Measurements from ENCODE around the gene CCDC85B.

DNA sequence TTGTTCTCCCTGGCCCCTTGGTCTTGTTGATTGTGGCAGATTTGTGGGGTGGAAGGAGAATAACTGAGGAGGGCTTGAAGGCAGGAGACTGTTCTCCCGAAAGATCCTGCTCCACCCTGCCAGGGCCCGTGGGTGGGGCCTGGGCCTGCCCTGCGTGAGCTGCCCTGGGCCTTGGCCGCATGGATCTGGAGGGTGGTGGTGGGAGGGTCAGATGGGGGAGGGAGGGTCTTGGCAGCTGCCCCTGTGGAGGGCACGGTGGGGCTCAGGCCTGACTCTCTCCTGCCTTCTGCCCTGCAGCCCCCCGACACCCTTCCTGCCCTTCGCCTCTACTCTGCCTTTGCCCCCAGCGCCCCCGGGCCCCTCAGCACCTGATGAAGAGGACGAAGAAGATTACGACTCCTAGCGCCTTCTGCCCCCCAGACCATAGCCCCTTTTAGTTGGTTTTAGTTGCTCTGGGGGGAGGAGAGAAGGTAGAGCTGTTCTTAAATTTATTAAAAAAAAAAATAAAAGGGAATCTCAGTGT, 30.6 kb downstream of the CCDC85B start:
- TF ChIP-seq, protein P1, sequence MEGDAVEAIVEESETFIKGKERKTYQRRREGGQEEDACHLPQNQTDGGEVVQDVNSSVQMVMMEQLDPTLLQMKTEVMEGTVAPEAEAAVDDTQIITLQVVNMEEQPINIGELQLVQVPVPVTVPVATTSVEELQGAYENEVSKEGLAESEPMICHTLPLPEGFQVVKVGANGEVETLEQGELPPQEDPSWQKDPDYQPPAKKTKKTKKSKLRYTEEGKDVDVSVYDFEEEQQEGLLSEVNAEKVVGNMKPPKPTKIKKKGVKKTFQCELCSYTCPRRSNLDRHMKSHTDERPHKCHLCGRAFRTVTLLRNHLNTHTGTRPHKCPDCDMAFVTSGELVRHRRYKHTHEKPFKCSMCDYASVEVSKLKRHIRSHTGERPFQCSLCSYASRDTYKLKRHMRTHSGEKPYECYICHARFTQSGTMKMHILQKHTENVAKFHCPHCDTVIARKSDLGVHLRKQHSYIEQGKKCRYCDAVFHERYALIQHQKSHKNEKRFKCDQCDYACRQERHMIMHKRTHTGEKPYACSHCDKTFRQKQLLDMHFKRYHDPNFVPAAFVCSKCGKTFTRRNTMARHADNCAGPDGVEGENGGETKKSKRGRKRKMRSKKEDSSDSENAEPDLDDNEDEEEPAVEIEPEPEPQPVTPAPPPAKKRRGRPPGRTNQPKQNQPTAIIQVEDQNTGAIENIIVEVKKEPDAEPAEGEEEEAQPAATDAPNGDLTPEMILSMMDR (IDR thresholded peaks at IDR 0.05; ENCODE audit: low read depth, low read length): no peak
- no peak for TF ChIP-seq MYC (IDR thresholded peaks at IDR 0.05; ENCODE audit: low read depth, low read length)
